Left ventricle myocardium inferior (tissue), 1 donor: Measurements from ENCODE around the gene NFIL3. TPM values are rescaled to one million over a fixed set of nuclear protein-coding genes. Genes with fewer than 3 reads are reported as not detected.
A peak's percentile ranks its signal among the peaks of the same experiment; 100 is the strongest.

ENCODE experiments used
- DNase-seq: peaks from one replicate; pipeline ENCODE4 v3.0.0-alpha.2; 2020
- H3K27ac ChIP-seq: fragments of 200-600 bp; replicated peaks from 2 replicates; pipeline ENCODE4 v1.8.0; 2021
- H3K27me3 ChIP-seq: fragments of 200-600 bp; 2 replicates; pipeline ENCODE4 v1.8.0; 2021; ENCODE audit warnings: low read depth
- H3K36me3 ChIP-seq: fragments of 200-600 bp; 2 replicates; pipeline ENCODE4 v1.8.0; 2021
- H3K4me1 ChIP-seq: fragments of 200-600 bp; 2 replicates; pipeline ENCODE4 v1.8.0; 2021
- H3K4me3 ChIP-seq: fragments of 200-600 bp; 2 replicates; pipeline ENCODE4 v1.8.0; 2021; ENCODE audit warnings: mild to moderate bottlenecking, moderate library complexity
- H3K9me3 ChIP-seq: fragments of 200-600 bp; replicated peaks from 2 replicates; pipeline ENCODE4 v1.8.0; 2021
- intact Hi-C: fragments of 100-400 bp; cut with micrococcal nuclease; formaldehyde crosslinking; loops from one replicate; pipeline ENCODE4 v1.11.0; 2022
- total RNA-seq: library from RNA; stranded (reverse); fragmentation: NEBNext Ultra II Directional; extraction: Animal tissue kit (Norgen Biotek cat#: 25700); gene quantifications from one replicate; pipeline ENCODE4 v1.2.1, GENCODE V29; 2021
- TF ChIP-seq, protein P1 (sequence below): fragments of 200-600 bp; IDR thresholded peaks from 2 replicates; pipeline ENCODE4 v1.8.0; 2021; ENCODE audit warnings: antibody characterized with exemption, mild to moderate bottlenecking, borderline replicate concordance
- donor health status: DM: no; HTN: yes; CAD: no; lungs with severe emphysema.

Gene NFIL3
- total RNA-seq, 1 donor from 2014 or later = 25.6 TPM

DNA sequence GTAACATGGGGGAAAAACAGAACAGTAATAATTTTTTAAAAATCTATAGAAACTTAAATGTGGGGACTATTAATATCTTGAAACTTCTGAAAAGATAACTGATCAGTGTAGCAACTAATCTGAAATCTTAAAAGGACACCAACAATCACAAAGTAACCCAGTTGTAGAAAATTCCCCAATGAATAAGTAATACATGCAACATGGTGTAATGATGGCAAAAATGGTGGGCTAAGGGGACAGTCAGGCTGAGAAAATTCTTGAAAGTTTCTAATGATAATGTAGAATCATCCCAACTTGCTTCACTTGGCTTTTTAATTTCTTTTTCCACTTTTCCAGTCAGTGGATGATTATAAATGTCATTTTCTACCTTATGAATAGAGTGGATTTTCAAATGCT lies 5.4 kb downstream of the NFIL3 start:
- TF ChIP-seq, protein P1, sequence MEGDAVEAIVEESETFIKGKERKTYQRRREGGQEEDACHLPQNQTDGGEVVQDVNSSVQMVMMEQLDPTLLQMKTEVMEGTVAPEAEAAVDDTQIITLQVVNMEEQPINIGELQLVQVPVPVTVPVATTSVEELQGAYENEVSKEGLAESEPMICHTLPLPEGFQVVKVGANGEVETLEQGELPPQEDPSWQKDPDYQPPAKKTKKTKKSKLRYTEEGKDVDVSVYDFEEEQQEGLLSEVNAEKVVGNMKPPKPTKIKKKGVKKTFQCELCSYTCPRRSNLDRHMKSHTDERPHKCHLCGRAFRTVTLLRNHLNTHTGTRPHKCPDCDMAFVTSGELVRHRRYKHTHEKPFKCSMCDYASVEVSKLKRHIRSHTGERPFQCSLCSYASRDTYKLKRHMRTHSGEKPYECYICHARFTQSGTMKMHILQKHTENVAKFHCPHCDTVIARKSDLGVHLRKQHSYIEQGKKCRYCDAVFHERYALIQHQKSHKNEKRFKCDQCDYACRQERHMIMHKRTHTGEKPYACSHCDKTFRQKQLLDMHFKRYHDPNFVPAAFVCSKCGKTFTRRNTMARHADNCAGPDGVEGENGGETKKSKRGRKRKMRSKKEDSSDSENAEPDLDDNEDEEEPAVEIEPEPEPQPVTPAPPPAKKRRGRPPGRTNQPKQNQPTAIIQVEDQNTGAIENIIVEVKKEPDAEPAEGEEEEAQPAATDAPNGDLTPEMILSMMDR = no peak
- Histone ChIP-seq H3K36me3 (no peaks in the 10 kb centered on the region), H3K27ac (peak overlapping the region; percentile 95), H3K4me3 (no peak overlapping the region), H3K4me1 (peaks cover 79% of the 10 kb centered on the region), H3K27me3 (no peaks in the 10 kb centered on the region), H3K9me3 (no peaks in the 10 kb centered on the region)
- DNase-seq = no peak
- intact Hi-C loops = no loop called here

DNA sequence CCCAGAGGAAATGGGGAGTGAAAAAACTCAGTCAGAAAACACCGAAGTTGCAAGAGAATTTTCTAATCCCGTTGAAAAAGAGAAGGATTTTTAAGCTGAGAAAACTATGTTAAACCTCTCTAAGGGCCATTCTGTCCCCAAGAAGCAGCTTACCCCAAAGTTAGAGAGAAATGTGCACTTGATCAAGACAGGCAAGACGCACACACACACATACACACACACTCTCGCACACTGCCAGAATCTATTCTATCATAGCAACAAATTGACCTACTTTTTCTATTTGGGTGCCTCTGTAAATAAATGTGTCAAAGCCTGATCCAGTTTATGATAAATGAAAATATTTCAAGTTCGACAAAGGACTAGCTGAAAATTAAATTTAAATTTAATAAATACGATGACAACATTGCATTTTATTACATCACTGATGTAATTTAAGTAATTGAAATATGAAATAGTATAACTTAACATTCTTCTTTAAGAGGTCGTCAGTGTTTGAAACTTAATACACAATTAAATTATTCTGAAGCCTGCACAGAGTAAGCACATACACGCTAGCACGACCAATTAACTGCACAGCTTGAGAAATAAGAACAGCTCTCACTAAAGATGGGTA lies 5.9 kb downstream of the NFIL3 start:
- intact Hi-C loops = no loop called here
- H3K9me3 ChIP-seq = no peaks in the 10 kb centered on the region
- H3K4me3 ChIP-seq = no peak overlapping the region
- DNase-seq = no peak
- no peaks in the 10 kb centered on the region for H3K27me3 ChIP-seq
- no peaks in the 10 kb centered on the region for H3K36me3 ChIP-seq
- TF ChIP-seq, protein P1 = no peak
- H3K27ac ChIP-seq = no peak overlapping the region
- H3K4me1 ChIP-seq = peaks cover 74% of the 10 kb centered on the region

DNA sequence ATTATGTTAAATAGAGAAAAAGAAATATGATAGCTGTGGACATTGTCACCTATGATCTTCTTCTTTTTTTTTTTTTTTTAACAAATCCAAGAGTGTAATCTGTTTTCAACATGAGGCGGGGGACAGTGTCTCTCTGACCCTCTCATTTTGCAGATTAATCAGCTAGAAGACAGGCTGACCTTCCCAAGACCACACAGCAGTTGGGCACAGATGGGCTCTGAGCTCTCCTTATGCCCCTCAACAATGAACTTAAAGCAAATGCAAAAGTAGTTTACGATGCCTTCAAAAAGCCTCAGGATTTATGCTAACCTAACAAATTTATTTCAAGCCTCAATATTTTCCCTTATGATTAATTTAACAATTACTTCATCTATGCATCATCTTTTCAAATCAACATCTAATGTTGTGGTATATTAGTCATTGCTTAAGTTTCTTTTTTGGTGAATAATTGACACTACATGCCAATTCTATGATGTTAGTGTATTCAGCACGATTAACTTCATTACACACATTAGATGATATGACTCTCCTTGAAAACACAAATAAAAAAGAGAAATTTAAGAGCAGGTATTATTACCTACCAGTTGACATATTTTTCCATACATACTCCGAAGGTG lies 7.4 kb downstream of the NFIL3 start:
- Histone ChIP-seq H3K27me3 (no peaks in the 10 kb centered on the region), H3K9me3 (no peaks in the 10 kb centered on the region), H3K4me3 (no peak overlapping the region), H3K27ac (no peak overlapping the region), H3K36me3 (no peaks in the 10 kb centered on the region), H3K4me1 (peaks cover 62% of the 10 kb centered on the region)
- intact Hi-C loops = no loop called here
- TF ChIP-seq, protein P1 = no peak
- no peak for DNase-seq

DNA sequence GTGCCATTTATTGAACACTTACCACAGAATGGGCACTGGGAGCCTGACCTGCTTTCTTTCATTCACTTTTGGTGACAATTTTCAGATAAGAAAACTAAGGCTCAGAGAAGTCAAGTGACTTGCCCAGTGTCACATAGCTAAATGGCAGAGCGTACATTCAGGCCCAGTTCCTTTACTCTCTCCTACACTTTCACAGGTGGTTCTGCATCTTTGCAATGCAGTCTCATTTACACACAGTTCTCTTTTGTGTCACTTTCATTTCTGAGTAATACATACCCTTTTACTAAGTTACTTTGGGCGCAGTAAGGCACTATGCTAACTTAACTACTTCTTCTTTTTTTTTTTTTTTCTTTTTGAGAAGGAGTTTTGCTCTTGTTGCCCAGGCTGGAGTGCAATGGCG lies 8.3 kb downstream of the NFIL3 start:
- no peaks in the 10 kb centered on the region for H3K9me3 ChIP-seq
- peaks cover 58% of the 10 kb centered on the region for H3K4me1 ChIP-seq
- intact Hi-C loops = no loop called here
- H3K27ac ChIP-seq = no peak overlapping the region
- no peaks in the 10 kb centered on the region for H3K27me3 ChIP-seq
- DNase-seq = no peak
- H3K36me3 ChIP-seq = peaks cover 2% of the 10 kb centered on the region
- TF ChIP-seq, protein P1 = no peak
- no peak overlapping the region for H3K4me3 ChIP-seq

DNA sequence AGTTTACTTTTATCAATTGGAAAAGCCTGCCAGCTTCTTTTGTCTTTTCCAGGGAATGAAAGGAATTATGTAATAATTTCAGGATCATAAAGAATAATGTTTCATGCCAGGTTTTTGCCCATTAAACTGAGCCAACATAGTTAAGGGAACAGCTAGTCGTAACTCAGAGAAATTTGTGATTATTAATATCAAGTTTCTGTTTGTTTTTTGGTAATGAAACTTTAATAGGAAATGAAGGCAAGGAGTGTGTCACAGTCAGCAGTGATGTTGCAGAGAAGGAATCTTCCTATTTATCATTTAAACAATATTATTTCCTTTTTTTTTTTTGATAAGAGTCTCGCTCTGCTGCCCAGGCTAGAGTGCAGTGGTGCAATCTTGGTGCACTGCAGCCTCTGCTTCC lies 10.7 kb downstream of the NFIL3 start:
- H3K9me3 ChIP-seq = no peaks in the 10 kb centered on the region
- TF ChIP-seq, protein P1 = no peak
- no peak overlapping the region for H3K27ac ChIP-seq
- peaks cover 17% of the 10 kb centered on the region for H3K36me3 ChIP-seq
- no peak for DNase-seq
- peaks cover 40% of the 10 kb centered on the region for H3K4me1 ChIP-seq
- intact Hi-C loops = no loop called here
- H3K4me3 ChIP-seq = no peak overlapping the region
- H3K27me3 ChIP-seq = no peaks in the 10 kb centered on the region
